ENCODE measurements around the gene RNF31. TPM values are rescaled to one million over a fixed set of nuclear protein-coding genes. Genes with fewer than 3 reads are reported as not detected.

Gene RNF31
- total RNA-seq, 2 experiments from 2014 or later, result 46.0 to 57.8 TPM

- Mint-ChIP-seq H3K9me3 (no peaks in the 10 kb centered on the region), H3K4me3 (peak overlapping the region; percentile 98), H3K4me1 (ENCODE audit: low read depth) (peaks cover 35% of the 10 kb centered on the region), H3K27me3 (no peaks in the 10 kb centered on the region), H3K27ac (peak overlapping the region; percentile 98), H3K36me3 (ENCODE audit: low read depth) (peaks cover 77% of the 10 kb centered on the region)
- TF ChIP-seq CTCF (IDR thresholded peaks at IDR 0.05), result no peak
- H3K27me3 ChIP-seq (ENCODE audit: control insufficient read depth in 1 of 2, insufficient read depth in 2 of 2, low read length in 2 of 2), result no peaks in the 10 kb centered on the region
- intact Hi-C loops (cut with DNase I, micrococcal nuclease), result loop anchor here in 1 of 2 experiments (2.0 to 10.0 kb wide), 3 partner anchors 29 to 551 kb away; partner anchors contain the start of gene AP1G2
- ChIA-PET CTCF (interaction anchor here (0.8 to 1.7 kb wide), 4 partner anchors 20 to 217 kb away, joined by 3 to 6 read pairs (median 4); partner anchors contain the start of genes IRF9 and PSME1), POLR2A (interaction anchor here (0.6 to 7.0 kb wide), 10 partner anchors 9 to 196 kb away, joined by 3 to 296 read pairs (median 24); partner anchors contain the start of genes CHMP4A, EMC9, FITM1 and IRF9)
- no peaks in the 10 kb centered on the region for H3K9me3 ChIP-seq (ENCODE audit: control insufficient read depth in 1 of 2, insufficient read depth in 1 of 2, low read length in 2 of 2)
- DNase-seq, result peak in 1 of 14 experiments; percentile 21
- no peak for ATAC-seq (ENCODE audit: poor library complexity)
- H3K36me3 ChIP-seq (ENCODE audit: insufficient read depth, low read length), result peaks cover 44% of the 10 kb centered on the region
- H3K4me1 ChIP-seq (ENCODE audit: insufficient read depth, low read length), result peaks cover 37% of the 10 kb centered on the region
- no peak overlapping the region for H3K27ac ChIP-seq (ENCODE audit: low read depth in 1 of 2, low read length in 2 of 2)
- peak overlapping the region; percentile 77 for H3K4me3 ChIP-seq (ENCODE audit: low read length)
These were observed 31.0 kb upstream of the RNF31 start for GRCh38 chr14:24116128-24116814.

- Mint-ChIP-seq H3K27me3 (no peaks in the 10 kb centered on the region), H3K4me3 (no peak overlapping the region), H3K9me3 (no peaks in the 10 kb centered on the region), H3K27ac (peak overlapping the region; percentile 98), H3K36me3 (ENCODE audit: low read depth) (peaks cover 86% of the 10 kb centered on the region), H3K4me1 (ENCODE audit: low read depth) (peaks cover 35% of the 10 kb centered on the region)
- Histone ChIP-seq H3K4me1 (ENCODE audit: insufficient read depth, low read length) (peaks cover 37% of the 10 kb centered on the region), H3K27ac (ENCODE audit: low read depth in 1 of 2, low read length in 2 of 2) (no peak overlapping the region), H3K9me3 (ENCODE audit: control insufficient read depth in 1 of 2, insufficient read depth in 1 of 2, low read length in 2 of 2) (no peaks in the 10 kb centered on the region), H3K36me3 (ENCODE audit: insufficient read depth, low read length) (peaks cover 51% of the 10 kb centered on the region), H3K27me3 (ENCODE audit: control insufficient read depth in 1 of 2, insufficient read depth in 2 of 2, low read length in 2 of 2) (no peaks in the 10 kb centered on the region), H3K4me3 (ENCODE audit: low read length) (no peak overlapping the region)
- POLR2A ChIA-PET, result interaction anchor here (1.1 to 7.0 kb wide), 4 partner anchors 19 to 125 kb away, joined by 3 to 296 read pairs (median 62); partner anchors contain the start of genes CHMP4A, EMC9, FITM1 and PSME1
- DNase-seq (no peak), ATAC-seq (ENCODE audit: poor library complexity) (no peak)
- CTCF ChIA-PET, result interaction anchor here (0.8 to 1.3 kb wide), 3 partner anchors 8 to 179 kb away, joined by 3 to 4 read pairs (median 3); partner anchors contain the start of gene IRF9
- no peak for TF ChIP-seq CTCF (IDR thresholded peaks at IDR 0.05)
- intact Hi-C loops (cut with DNase I, micrococcal nuclease), result loop anchor here in 1 of 2 experiments (2.0 to 10.0 kb wide), 3 partner anchors 28 to 552 kb away; partner anchors contain the start of gene AP1G2
These were observed 30.1 kb upstream of the RNF31 start for GRCh38 chr14:24117179-24117578.

GRCh38 chr14:24119691-24120090 is 27.6 kb upstream of the RNF31 start:
- Mint-ChIP-seq H3K27ac (no peak overlapping the region), H3K4me1 (ENCODE audit: low read depth) (peaks cover 35% of the 10 kb centered on the region), H3K36me3 (ENCODE audit: low read depth) (peaks cover 96% of the 10 kb centered on the region), H3K4me3 (no peak overlapping the region), H3K27me3 (no peaks in the 10 kb centered on the region), H3K9me3 (no peaks in the 10 kb centered on the region)
- no peak for DNase-seq
- ATAC-seq (ENCODE audit: poor library complexity), result no peak
- H3K27me3 ChIP-seq (ENCODE audit: control insufficient read depth in 1 of 2, insufficient read depth in 2 of 2, low read length in 2 of 2), result no peaks in the 10 kb centered on the region
- ChIA-PET POLR2A (interaction anchor here (7.0 kb wide), 1 partner anchor 16 kb away, joined by 296 read pairs; the partner anchor contains the start of genes EMC9, FITM1 and PSME1), CTCF (interaction anchor here (1.9 kb wide), 1 partner anchor 12 kb away, joined by 6 read pairs; no protein-coding TSS in a partner anchor)
- peaks cover 31% of the 10 kb centered on the region for H3K4me1 ChIP-seq (ENCODE audit: insufficient read depth, low read length)
- H3K9me3 ChIP-seq (ENCODE audit: control insufficient read depth in 1 of 2, insufficient read depth in 1 of 2, low read length in 2 of 2), result no peaks in the 10 kb centered on the region
- intact Hi-C loops (cut with DNase I, micrococcal nuclease), result loop anchor here in 1 of 2 experiments (10.0 kb wide), 2 partner anchors 315 to 555 kb away; partner anchors contain the start of gene AP1G2
- H3K4me3 ChIP-seq (ENCODE audit: low read length), result no peak overlapping the region
- H3K36me3 ChIP-seq (ENCODE audit: insufficient read depth, low read length), result peaks cover 74% of the 10 kb centered on the region
- H3K27ac ChIP-seq (ENCODE audit: low read depth in 1 of 2, low read length in 2 of 2), result no peak overlapping the region
- no peak for TF ChIP-seq CTCF (IDR thresholded peaks at IDR 0.05)
